Measurements from ENCODE around the gene PRICKLE4. TPM values are rescaled to one million over a fixed set of nuclear protein-coding genes. Genes with fewer than 3 reads are reported as not detected.

The PRICKLE4 gene
- total and polyA plus RNA-seq, 2 of the 13 experiments (the other 11 are each of a cell fraction or from before 2014, with no cell fraction given), result 0.92 to 1.2 TPM

GRCh38 chr6:41747256-41748101 is 33.1 kb upstream of the PRICKLE4 start, which contains the start of gene PGC (continued):
- TF ChIP-seq ZNF180 (CRISPR knock-in tag; IDR thresholded peaks at IDR 0.05; ENCODE audit: borderline replicate concordance, low read depth) (no peak), MEF2D (CRISPR knock-in tag; IDR thresholded peaks at IDR 0.05) (no peak), RORA (CRISPR knock-in tag; IDR thresholded peaks at IDR 0.05) (no peak), STAT5B (CRISPR knock-in tag; IDR thresholded peaks at IDR 0.05) (no peak), MXD1 (CRISPR knock-in tag; IDR thresholded peaks at IDR 0.05) (peak; percentile 29; the same call in 1 of the 2 replicates), SCMH1 (CRISPR knock-in tag; IDR thresholded peaks at IDR 0.05; ENCODE audit: borderline replicate concordance) (no peak), ZBTB49 (CRISPR knock-in tag; IDR thresholded peaks at IDR 0.05; ENCODE audit: borderline replicate concordance) (no peak), KMT2B (CRISPR knock-in tag; IDR thresholded peaks at IDR 0.05) (no peak), MXI1 (IDR thresholded peaks at IDR 0.05; ENCODE audit: borderline replicate concordance, low read depth, low read length) (no peak), SIX4 (CRISPR knock-in tag; IDR thresholded peaks at IDR 0.05) (0 out of 2 replicates have a peak, but pooled peaks have one; percentile 67), KLF16 (CRISPR knock-in tag; IDR thresholded peaks at IDR 0.05) (peak in 1 of 2 experiments; percentile 90; a peak in 2 of 4 replicates), GPN1 (CRISPR knock-in tag; IDR thresholded peaks at IDR 0.05; ENCODE audit: borderline replicate concordance) (0 out of 2 replicates have a peak, but pooled peaks have one; percentile 58), ZNF264 (CRISPR knock-in tag; IDR thresholded peaks at IDR 0.05) (peak; percentile 99), ARID4A (CRISPR knock-in tag; IDR thresholded peaks at IDR 0.05; ENCODE audit: borderline replicate concordance) (peak; percentile 35; the same call in 1 of the 2 replicates), GABPA (IDR thresholded peaks at IDR 0.05; ENCODE audit: low read depth, low read length) (no peak), GABPA (CRISPR knock-in tag; IDR thresholded peaks at IDR 0.05; ENCODE audit: low read depth) (no peak), TARDBP (CRISPR knock-in tag; IDR thresholded peaks at IDR 0.05) (peak; percentile 79), NR2F1 (CRISPR knock-in tag; IDR thresholded peaks at IDR 0.05) (peak; percentile 13 to 65; a peak in 3 of 4 replicates), JUND (CRISPR knock-in tag; IDR thresholded peaks at IDR 0.05) (no peak), TRIM24 (CRISPR knock-in tag; IDR thresholded peaks at IDR 0.05) (peak; percentile 53; the same call in 1 of the 2 replicates), YY1 (IDR thresholded peaks at IDR 0.05; ENCODE audit: insufficient read depth, insufficient replicate concordance, low read depth, low read length) (peak; percentile 62), RNF2 (conservative IDR thresholded peaks at IDR 0.05; ENCODE audit: low read depth) (no peak)

All from HepG2 (cell line).